ENCODE results near the gene B4GALT3. TPM values are rescaled to one million over a fixed set of nuclear protein-coding genes. Genes with fewer than 3 reads are reported as not detected.

Gene B4GALT3
- total RNA-seq, 4 donors from 2014 or later, result 26.9 to 36.6 (median 30.0) TPM

- Histone ChIP-seq H3K27ac (no peak overlapping the region), H3K4me1 (peaks cover 28% of the 10 kb centered on the region), H3K27me3 (no peaks in the 10 kb centered on the region), H3K9me3 (no peaks in the 10 kb centered on the region), H3K36me3 (peaks cover 10% of the 10 kb centered on the region), H3K4me3 (no peak overlapping the region)
- WGBS, result 90% methylated on average over 7 of the region's 7 CpGs
- TF ChIP-seq CTCF (IDR thresholded peaks at IDR 0.05), result no peak
- no peak for TF ChIP-seq EP300 (IDR thresholded peaks at IDR 0.05)
- TF ChIP-seq POLR2AphosphoS5 (IDR thresholded peaks at IDR 0.05), result no peak
- no peak for TF ChIP-seq POLR2A (IDR thresholded peaks at IDR 0.05)
- no peak for DNase-seq (ENCODE audit: low spot score in 2 of 2)
These were observed 46.7 kb upstream of the B4GALT3 start for GRCh38 chr1:161223805-161224694.

- H3K4me1 ChIP-seq, result peaks cover 19% of the 10 kb centered on the region
- H3K27me3 ChIP-seq, result no peaks in the 10 kb centered on the region
- H3K4me3 ChIP-seq, result no peak overlapping the region
- no peaks in the 10 kb centered on the region for H3K9me3 ChIP-seq
- no peak for DNase-seq (ENCODE audit: low spot score in 2 of 2)
- H3K27ac ChIP-seq, result no peak overlapping the region
- H3K36me3 ChIP-seq, result no peaks in the 10 kb centered on the region
- TF ChIP-seq CTCF (IDR thresholded peaks at IDR 0.05), result no peak
- TF ChIP-seq POLR2AphosphoS5 (IDR thresholded peaks at IDR 0.05), result no peak
- TF ChIP-seq EP300 (IDR thresholded peaks at IDR 0.05), result no peak
- no peak for TF ChIP-seq POLR2A (IDR thresholded peaks at IDR 0.05)
- 75% methylated on average over 6 of the region's 6 CpGs for WGBS
These were observed 45.1 kb upstream of the B4GALT3 start for GRCh38 chr1:161222175-161223019.

DNA sequence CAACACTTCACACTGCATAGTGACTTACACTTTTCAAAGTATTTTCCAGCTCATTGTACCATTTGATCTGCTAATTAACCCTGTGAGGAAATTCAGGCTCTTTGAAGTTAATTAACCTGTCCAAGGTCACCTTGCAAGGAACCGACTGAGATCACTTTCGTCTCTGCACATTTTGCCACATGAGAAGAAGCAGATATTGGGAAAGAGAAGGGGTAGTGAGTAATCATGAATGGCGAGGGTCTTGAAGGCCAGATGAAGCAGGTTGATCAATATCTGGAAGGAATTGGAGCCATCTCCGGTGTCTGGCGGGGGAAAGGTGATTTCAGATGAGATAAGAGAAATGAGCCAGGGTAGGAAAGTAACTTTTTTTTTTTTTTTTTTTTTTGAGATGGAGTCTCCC, 42.7 kb upstream of the B4GALT3 start:
- WGBS, result 81% methylated on average over 5 of the region's 5 CpGs
- TF ChIP-seq POLR2AphosphoS5 (IDR thresholded peaks at IDR 0.05) (no peak), POLR2A (IDR thresholded peaks at IDR 0.05) (no peak), CTCF (IDR thresholded peaks at IDR 0.05) (no peak), EP300 (IDR thresholded peaks at IDR 0.05) (no peak)
- Histone ChIP-seq H3K36me3 (peaks cover 4% of the 10 kb centered on the region), H3K4me1 (peaks cover 1% of the 10 kb centered on the region), H3K9me3 (no peaks in the 10 kb centered on the region), H3K4me3 (no peak overlapping the region), H3K27ac (no peak overlapping the region), H3K27me3 (no peaks in the 10 kb centered on the region)
- no peak for DNase-seq (ENCODE audit: low spot score in 2 of 2)

GRCh38 chr1:161219078-161219892, 42.0 kb upstream of the B4GALT3 start:
- no peaks in the 10 kb centered on the region for H3K4me1 ChIP-seq
- H3K27me3 ChIP-seq, result no peaks in the 10 kb centered on the region
- TF ChIP-seq CTCF (IDR thresholded peaks at IDR 0.05), result no peak
- no peak for TF ChIP-seq POLR2AphosphoS5 (IDR thresholded peaks at IDR 0.05)
- no peak for TF ChIP-seq POLR2A (IDR thresholded peaks at IDR 0.05)
- no peak for TF ChIP-seq EP300 (IDR thresholded peaks at IDR 0.05)
- WGBS, result 88% methylated on average over 5 of the region's 5 CpGs
- H3K4me3 ChIP-seq, result no peak overlapping the region
- H3K9me3 ChIP-seq, result no peaks in the 10 kb centered on the region
- peaks cover 10% of the 10 kb centered on the region for H3K36me3 ChIP-seq
- H3K27ac ChIP-seq, result no peak overlapping the region
- no peak for DNase-seq (ENCODE audit: low spot score in 2 of 2)
